GM12878 (cell line): ENCODE results near the gene EPHA4.

ENCODE experiments used
- BHLHE40 ChIP-seq, 2 experiments: fragments of 450-650 bp in 1 of 2; IDR thresholded peaks; 2 replicates each; pipeline ENCODE4 v1.6.1; 2011 to 2017; ENCODE audit warnings: low read depth in 2 of 2, borderline replicate concordance in 1 of 2, improper control_type of control experiment in 1 of 2, low read length in 1 of 2, mild to moderate bottlenecking in 1 of 2
- CHD2 ChIP-seq: IDR thresholded peaks from 2 replicates; pipeline ENCODE4 v1.6.1; 2011; ENCODE audit warnings: low read depth, low read length, improper control_type of control experiment, borderline replicate concordance
- CTCF ChIP-seq, 3 experiments: IDR thresholded peaks in 2 of 3; conservative IDR thresholded peaks in 1 of 3; 2 replicates each; pipeline ENCODE4 v1.5.1; 2011; ENCODE audit warnings: low read depth in 3 of 3, low read length in 3 of 3, mild to moderate bottlenecking in 3 of 3, control low read depth in 2 of 3, moderate library complexity in 2 of 3, inconsistent platforms in 1 of 3, mixed read lengths in 1 of 3; ENCODE audit not compliant: control insufficient read depth in 2 of 3, insufficient read depth in 1 of 3; ENCODE audit errors: extremely low read depth in 1 of 3
- EGR1 ChIP-seq, 2 experiments: IDR thresholded peaks; 1 replicate in 1 of 2; 2 replicates in 1 of 2; pipeline ENCODE4 v1.6.1; 2011 to 2012; ENCODE audit warnings: low read depth in 2 of 2, low read length in 2 of 2, borderline replicate concordance in 1 of 2, mild to moderate bottlenecking in 1 of 2, moderate library complexity in 1 of 2
- KDM1A ChIP-seq: fragments of 200-600 bp; sonication (generic); IDR thresholded peaks from 2 replicates; pipeline ENCODE4 v1.6.1; 2016; ENCODE audit warnings: borderline replicate concordance
- MYC ChIP-seq: IDR thresholded peaks from 2 replicates; pipeline ENCODE4 v1.6.1; 2011; ENCODE audit warnings: mild to moderate bottlenecking, low read length, moderate library complexity, inconsistent platforms; ENCODE audit not compliant: insufficient read depth, insufficient replicate concordance, insufficient read length, severe bottlenecking
- POLR2A ChIP-seq: IDR thresholded peaks from 2 replicates; pipeline ENCODE4 v1.6.1; 2011; ENCODE audit warnings: low read depth, mild to moderate bottlenecking, low read length
- POLR2AphosphoS5 ChIP-seq: IDR thresholded peaks from 2 replicates; pipeline ENCODE4 v1.6.1; 2011; ENCODE audit warnings: mild to moderate bottlenecking, low read length, inconsistent platforms
- RAD21 ChIP-seq: IDR thresholded peaks from 2 replicates; pipeline ENCODE4 v1.6.1; 2011; ENCODE audit warnings: mild to moderate bottlenecking, low read depth, low read length, moderate library complexity; ENCODE audit not compliant: insufficient read depth
- TAF1 ChIP-seq: IDR thresholded peaks from 2 replicates; pipeline ENCODE4 v1.6.1; 2011; ENCODE audit warnings: mild to moderate bottlenecking, low read depth, low read length, borderline replicate concordance
- ZNF24 ChIP-seq: fragments of 450-650 bp; IDR thresholded peaks from 2 replicates; pipeline ENCODE4 v1.6.1; 2017; ENCODE audit warnings: antibody characterized with exemption, mild to moderate bottlenecking

- TF ChIP-seq CTCF (IDR thresholded peaks at IDR 0.05 in 2 of 3, conservative IDR thresholded peaks at IDR 0.05 in 1 of 3; ENCODE audit: control insufficient read depth in 2 of 3, extremely low read depth in 1 of 3, insufficient read depth in 1 of 3, low read depth in 3 of 3, low read length in 3 of 3) (no peak), EGR1 (IDR thresholded peaks at IDR 0.05; ENCODE audit: borderline replicate concordance in 1 of 2, low read depth in 2 of 2, low read length in 2 of 2) (no peak), CHD2 (no peak), POLR2A (no peak), RAD21 (no peak), KDM1A (no peak), POLR2AphosphoS5 (no peak), MYC (no peak), BHLHE40 (IDR thresholded peaks at IDR 0.05; ENCODE audit: borderline replicate concordance in 1 of 2, low read depth in 2 of 2, low read length in 1 of 2) (no peak), TAF1 (no peak), ZNF24 (no peak)
Observed at GRCh38 chr2:221372907-221373306, 199.2 kb downstream of the EPHA4 start.
